Measurements from ENCODE around the gene LATS2. TPM values are rescaled to one million over a fixed set of nuclear protein-coding genes. Genes with fewer than 3 reads are reported as not detected.

The LATS2 gene
- 10 to 100 TPM in 3 of 4 donors, 1 to 10 TPM in 1; 8.5 to 32.5 (median 12.6) TPM for total RNA-seq

DNA sequence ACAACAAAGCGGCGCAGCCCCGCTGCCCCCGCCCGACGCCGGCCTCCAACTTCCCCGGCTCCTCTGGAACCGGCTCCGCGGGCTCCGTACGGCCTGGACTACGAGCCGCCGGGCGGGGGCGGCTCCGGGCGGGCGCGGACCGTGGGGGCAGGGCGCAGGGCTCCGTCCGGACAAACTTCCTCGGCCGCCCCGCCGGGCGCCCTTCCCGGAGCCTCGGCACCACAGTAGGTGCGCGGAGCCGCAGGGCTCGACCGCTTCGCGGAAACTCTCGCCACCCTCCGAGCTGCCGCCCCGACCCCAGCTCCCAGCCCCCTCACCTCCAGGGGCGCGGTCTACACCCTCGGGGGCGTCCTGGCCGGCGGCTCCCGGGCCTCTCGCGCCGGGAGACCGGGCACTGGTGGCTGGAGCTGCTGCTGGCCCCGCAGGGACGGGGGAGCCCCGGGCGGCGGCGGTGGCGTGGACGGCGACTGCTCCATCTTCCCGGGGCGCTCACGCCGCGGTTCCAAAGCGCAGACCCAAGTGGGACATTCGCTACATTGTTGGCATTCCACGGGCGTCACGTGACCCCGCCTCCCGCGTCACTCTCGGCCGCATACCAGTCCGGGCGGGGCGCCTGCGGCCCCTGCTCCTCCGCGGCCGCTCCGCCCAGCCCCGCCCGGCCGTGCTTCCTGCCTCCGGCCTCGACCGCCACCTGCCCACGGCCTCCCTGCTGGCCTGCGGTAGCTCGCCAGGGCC, at the start of gene LATS2:
Gene LATS2, minus strand, starts transcription at position 558 of the 735 bp plus-strand sequence. CDS start 15,560 bp downstream, outside the sequence.
- intact Hi-C loops (cut with DNase I; ENCODE audit: low total_unique reads): no loop called here
- H3K9me3 ChIP-seq: no peaks in the 10 kb centered on the region

DNA sequence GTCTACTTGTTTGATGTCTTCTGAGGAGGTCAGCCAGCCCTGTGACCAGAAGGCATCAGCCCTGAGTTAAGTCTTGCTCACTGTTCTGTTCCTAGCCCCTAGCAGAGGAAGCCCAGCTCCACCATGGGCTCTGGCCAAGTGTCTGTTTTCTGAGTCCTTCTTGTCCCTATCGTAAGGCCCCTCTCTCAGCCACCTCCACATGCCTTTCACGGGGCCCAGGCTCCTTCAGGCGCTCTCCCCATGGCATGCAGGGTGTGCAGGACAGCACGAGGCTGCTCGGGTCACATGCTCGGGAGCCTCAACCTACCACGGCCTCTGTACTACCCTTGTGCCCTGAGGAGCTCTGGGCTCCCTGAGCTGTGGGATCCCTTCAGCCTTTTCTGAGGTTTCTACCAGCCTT, 47.8 kb upstream of the LATS2 start:
- Histone ChIP-seq H3K27ac (no peak overlapping the region), H3K4me1 (no peaks in the 10 kb centered on the region), H3K27me3 (no peaks in the 10 kb centered on the region), H3K4me3 (no peak overlapping the region), H3K9me3 (no peaks in the 10 kb centered on the region), H3K36me3 (no peaks in the 10 kb centered on the region)
- intact Hi-C loops (cut with DNase I; ENCODE audit: low total_unique reads): no loop called here
- TF ChIP-seq, protein P1, sequence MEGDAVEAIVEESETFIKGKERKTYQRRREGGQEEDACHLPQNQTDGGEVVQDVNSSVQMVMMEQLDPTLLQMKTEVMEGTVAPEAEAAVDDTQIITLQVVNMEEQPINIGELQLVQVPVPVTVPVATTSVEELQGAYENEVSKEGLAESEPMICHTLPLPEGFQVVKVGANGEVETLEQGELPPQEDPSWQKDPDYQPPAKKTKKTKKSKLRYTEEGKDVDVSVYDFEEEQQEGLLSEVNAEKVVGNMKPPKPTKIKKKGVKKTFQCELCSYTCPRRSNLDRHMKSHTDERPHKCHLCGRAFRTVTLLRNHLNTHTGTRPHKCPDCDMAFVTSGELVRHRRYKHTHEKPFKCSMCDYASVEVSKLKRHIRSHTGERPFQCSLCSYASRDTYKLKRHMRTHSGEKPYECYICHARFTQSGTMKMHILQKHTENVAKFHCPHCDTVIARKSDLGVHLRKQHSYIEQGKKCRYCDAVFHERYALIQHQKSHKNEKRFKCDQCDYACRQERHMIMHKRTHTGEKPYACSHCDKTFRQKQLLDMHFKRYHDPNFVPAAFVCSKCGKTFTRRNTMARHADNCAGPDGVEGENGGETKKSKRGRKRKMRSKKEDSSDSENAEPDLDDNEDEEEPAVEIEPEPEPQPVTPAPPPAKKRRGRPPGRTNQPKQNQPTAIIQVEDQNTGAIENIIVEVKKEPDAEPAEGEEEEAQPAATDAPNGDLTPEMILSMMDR (IDR thresholded peaks at IDR 0.05): no peak
- no peak for TF ChIP-seq POLR2A (IDR thresholded peaks at IDR 0.05)
- DNase-seq: no peak

More for the DNA sequence above, at the start of gene LATS2:
- TF ChIP-seq, protein P1 (IDR thresholded peaks at IDR 0.05): peak; percentile 39 to 68 (median 48)
- peak; percentile 91 to 95 for TF ChIP-seq POLR2A (IDR thresholded peaks at IDR 0.05)
- DNase-seq: peak; percentile 95 to 98
- Histone ChIP-seq H3K27ac (peak within 1 kb of the TSS; percentile 100), H3K4me3 (peak within 1 kb of the TSS; percentile 87 to 92), H3K4me1 (peaks cover 3 to 9% of the 10 kb centered on the region in 2 donors), H3K27me3 (no peaks in the 10 kb centered on the region), H3K36me3 (no peaks in the 10 kb centered on the region)

DNA sequence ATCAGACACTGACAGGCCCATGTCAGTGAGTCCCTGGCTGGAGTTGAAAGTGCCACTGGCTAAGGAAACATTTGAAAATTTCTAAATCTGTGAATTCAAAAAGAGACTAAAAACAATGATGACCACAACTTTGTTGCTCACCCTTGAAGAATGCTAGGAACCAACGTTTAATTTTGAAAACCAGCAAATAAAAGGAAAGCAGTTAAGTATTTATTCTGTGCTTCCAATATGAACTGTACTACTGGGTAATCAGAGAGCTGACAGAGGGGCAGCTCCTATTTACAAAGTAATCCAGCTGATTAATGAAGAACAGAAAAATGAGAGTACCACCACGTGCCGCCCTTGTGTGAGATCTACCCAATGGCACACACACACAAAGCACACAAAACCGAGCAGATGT, 44.7 kb upstream of the LATS2 start:
- DNase-seq: no peak
- no peaks in the 10 kb centered on the region for H3K4me1 ChIP-seq
- no peak overlapping the region for H3K4me3 ChIP-seq
- no peaks in the 10 kb centered on the region for H3K36me3 ChIP-seq
- H3K9me3 ChIP-seq: no peaks in the 10 kb centered on the region
- no peaks in the 10 kb centered on the region for H3K27me3 ChIP-seq
- no peak overlapping the region for H3K27ac ChIP-seq
- TF ChIP-seq, protein P1 (IDR thresholded peaks at IDR 0.05): no peak
- intact Hi-C loops (cut with DNase I; ENCODE audit: low total_unique reads): no loop called here

DNA sequence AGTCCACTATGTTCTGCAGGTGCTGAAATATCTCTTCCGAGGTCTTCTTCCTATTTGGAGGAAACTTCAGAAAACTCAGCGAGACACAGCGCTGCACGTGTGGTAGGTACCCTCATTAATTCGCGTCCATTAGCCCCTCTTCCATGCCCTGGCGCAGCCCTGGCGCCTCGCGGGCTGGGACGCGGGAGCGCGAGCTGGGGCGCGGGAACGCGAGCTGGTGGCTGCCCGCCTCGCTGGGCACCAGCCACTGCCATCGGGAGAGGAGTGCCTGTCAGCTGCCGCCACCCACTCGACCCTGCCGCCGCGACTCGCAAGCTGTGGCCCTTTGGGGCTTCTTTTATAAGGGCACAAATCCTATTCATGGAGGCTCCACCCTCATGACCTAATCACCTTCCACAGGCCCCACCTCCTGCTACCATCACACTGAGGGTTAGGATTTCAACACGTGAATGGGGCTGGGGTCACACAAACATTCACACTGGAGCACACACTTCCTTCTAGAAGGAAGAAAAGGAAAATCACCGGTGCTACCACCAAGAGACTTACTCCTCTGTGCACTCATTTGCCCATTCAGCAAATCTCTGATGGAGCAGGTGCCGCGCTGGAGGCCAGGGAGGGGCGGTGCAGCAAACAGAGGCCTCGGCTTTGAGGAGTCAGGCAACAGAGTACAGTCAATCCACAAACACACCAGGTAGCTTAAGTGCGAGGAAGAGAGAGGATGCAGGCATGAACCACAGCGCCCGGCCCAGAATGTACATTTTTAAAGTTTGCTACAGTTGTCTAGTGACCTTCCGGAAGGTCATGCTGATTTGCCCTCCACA, 43.0 kb upstream of the LATS2 start:
- intact Hi-C loops (cut with DNase I; ENCODE audit: low total_unique reads): no loop called here

More for the DNA sequence above, 43.0 kb upstream of the LATS2 start:
- H3K27ac ChIP-seq: no peak overlapping the region
- H3K4me3 ChIP-seq: no peak overlapping the region
- no peaks in the 10 kb centered on the region for H3K4me1 ChIP-seq
- TF ChIP-seq, protein P1 (IDR thresholded peaks at IDR 0.05): no peak
- no peak for TF ChIP-seq POLR2A (IDR thresholded peaks at IDR 0.05)
- no peaks in the 10 kb centered on the region for H3K27me3 ChIP-seq
- no peaks in the 10 kb centered on the region for H3K36me3 ChIP-seq
- DNase-seq: no peak
- no peaks in the 10 kb centered on the region for H3K9me3 ChIP-seq

Data from uterus (tissue), 4 donors.